Neutrophil (primary cell): ENCODE measurements around the gene CAMK2A.

Experiments used
- H3K27ac ChIP-seq: fragments of 200-600 bp; sonication (generic); 2 replicates; pipeline ENCODE4 v1.5.1; 2016; ENCODE audit warnings: mild to moderate bottlenecking, moderate library complexity
- H3K27me3 ChIP-seq: fragments of 200-600 bp; sonication (generic); 2 replicates; pipeline ENCODE4 v1.6.0; 2016; ENCODE audit warnings: mild to moderate bottlenecking
- H3K36me3 ChIP-seq: fragments of 200-600 bp; sonication (generic); 2 replicates; pipeline ENCODE4 v1.5.1; 2017
- H3K4me1 ChIP-seq, 2 experiments: fragments of 200-600 bp in 1 of 2; sonication (generic) in 1 of 2; 1 replicate in 1 of 2; 2 replicates in 1 of 2; pipeline versions ENCODE4 v1.5.1 to v1.6.1; 2013 to 2016; ENCODE audit warnings: low read depth in 1 of 2, low read length in 1 of 2, mild to moderate bottlenecking in 1 of 2, moderate library complexity in 1 of 2; ENCODE audit not compliant: control insufficient read depth in 1 of 2, insufficient read depth in 1 of 2
- H3K4me3 ChIP-seq, 2 experiments: fragments of 200-600 bp in 1 of 2; sonication (generic) in 1 of 2; 1 replicate in 1 of 2; 2 replicates in 1 of 2; pipeline ENCODE4 v1.5.1; 2013 to 2016; ENCODE audit warnings: low read depth in 1 of 2, low read length in 1 of 2, mild to moderate bottlenecking in 1 of 2, moderate library complexity in 1 of 2
- H3K9me3 ChIP-seq: fragments of 200-600 bp; sonication (generic); 2 replicates; pipeline ENCODE4 v1.5.1; 2016
- CTCF ChIP-seq: fragments of 200-600 bp; sonication (generic); IDR thresholded peaks from 2 replicates; pipeline ENCODE4 v1.5.1; 2016; ENCODE audit warnings: antibody characterized with exemption

CAMK2A gene

GRCh38 chr5:150329881-150330876 is 40.6 kb upstream of the CAMK2A start:
- H3K36me3 ChIP-seq, result no peaks in the 10 kb centered on the region
- no peak overlapping the region for H3K27ac ChIP-seq
- H3K4me3 ChIP-seq, result no peak overlapping the region
- no peak for TF ChIP-seq CTCF
- no peaks in the 10 kb centered on the region for H3K9me3 ChIP-seq
- H3K4me1 ChIP-seq, result peaks cover 6 to 9% of the 10 kb centered on the region in 2 experiments
- no peaks in the 10 kb centered on the region for H3K27me3 ChIP-seq

- no peaks in the 10 kb centered on the region for H3K36me3 ChIP-seq
- no peaks in the 10 kb centered on the region for H3K27me3 ChIP-seq
- H3K4me1 ChIP-seq, result peaks cover 6 to 9% of the 10 kb centered on the region in 2 experiments
- no peaks in the 10 kb centered on the region for H3K9me3 ChIP-seq
- H3K4me3 ChIP-seq, result no peak overlapping the region
- H3K27ac ChIP-seq, result no peak overlapping the region
- no peak for TF ChIP-seq CTCF
Observed at GRCh38 chr5:150329038-150329437, 39.5 kb upstream of the CAMK2A start.

DNA sequence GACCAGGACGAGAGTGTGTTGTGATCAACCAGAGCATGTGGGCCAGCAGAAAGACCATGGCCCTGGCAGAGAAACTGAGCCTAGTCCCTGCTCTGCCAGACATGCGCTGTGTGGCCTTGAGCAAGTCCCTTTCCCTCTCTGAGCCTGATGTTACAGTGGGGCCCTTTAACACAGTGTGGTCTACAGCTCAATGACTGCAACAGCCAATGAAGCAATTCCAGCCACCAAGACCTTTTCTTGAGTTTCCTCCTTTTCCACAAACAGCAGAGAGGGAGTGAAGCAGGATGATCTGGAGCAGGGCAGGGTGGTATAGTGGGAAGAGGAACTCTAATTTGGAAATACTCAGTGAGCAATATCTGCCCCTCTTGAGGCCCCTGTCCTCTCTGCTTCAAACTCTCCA is 38.9 kb upstream of the CAMK2A start:
- TF ChIP-seq CTCF, result no peak
- H3K4me3 ChIP-seq, result no peak overlapping the region
- peaks cover 6 to 9% of the 10 kb centered on the region in 2 experiments for H3K4me1 ChIP-seq
- no peaks in the 10 kb centered on the region for H3K27me3 ChIP-seq
- H3K9me3 ChIP-seq, result no peaks in the 10 kb centered on the region
- no peak overlapping the region for H3K27ac ChIP-seq
- H3K36me3 ChIP-seq, result no peaks in the 10 kb centered on the region

- H3K9me3 ChIP-seq, result no peaks in the 10 kb centered on the region
- TF ChIP-seq CTCF, result no peak
Observed at GRCh38 chr5:150327139-150327538, 37.6 kb upstream of the CAMK2A start.

DNA sequence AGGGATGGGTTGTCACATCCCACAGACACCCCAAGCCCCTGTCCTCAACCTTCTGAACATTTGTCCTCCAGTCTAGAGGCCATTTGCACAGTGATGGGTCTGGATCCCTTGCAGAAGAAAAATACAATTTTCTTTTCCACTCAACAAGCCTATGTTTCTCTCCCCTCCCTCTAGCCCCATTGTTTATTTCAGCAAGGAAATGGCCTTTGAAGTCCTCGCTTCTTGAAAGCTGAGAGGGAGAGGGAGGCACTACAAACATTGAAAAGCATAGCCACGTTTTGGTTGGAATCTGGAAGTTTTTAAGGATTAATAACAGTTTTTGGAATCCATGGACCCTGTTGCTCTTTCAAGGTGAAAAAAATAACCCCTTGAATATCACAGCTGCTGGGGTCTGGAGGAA is 37.1 kb upstream of the CAMK2A start:
- H3K27ac ChIP-seq, result no peak overlapping the region
- H3K27me3 ChIP-seq, result no peaks in the 10 kb centered on the region
- TF ChIP-seq CTCF, result no peak

More at GRCh38 chr5:150327139-150327538, 37.6 kb upstream of the CAMK2A start:
- H3K4me1 ChIP-seq, result peaks cover 6 to 9% of the 10 kb centered on the region in 2 experiments
- H3K27me3 ChIP-seq, result no peaks in the 10 kb centered on the region
- no peak overlapping the region for H3K4me3 ChIP-seq
- no peaks in the 10 kb centered on the region for H3K36me3 ChIP-seq
- no peak overlapping the region for H3K27ac ChIP-seq

More for the DNA sequence above, 37.1 kb upstream of the CAMK2A start:
- no peak overlapping the region for H3K4me3 ChIP-seq
- peaks cover 6 to 9% of the 10 kb centered on the region in 2 experiments for H3K4me1 ChIP-seq
- no peaks in the 10 kb centered on the region for H3K9me3 ChIP-seq
- H3K36me3 ChIP-seq, result no peaks in the 10 kb centered on the region
